BE2C (cell line): ENCODE results near the gene RUFY4.

Experiments used
- DNase-seq: peaks from one replicate; pipeline ENCODE4 v3.0.0-alpha.2; 2020
- H3K27me3 ChIP-seq: fragments of 250-450 bp; sonication (Bioruptor Pico); 2 replicates; pipeline ENCODE4 v1.5.1; 2020; ENCODE audit warnings: mild to moderate bottlenecking
- H3K36me3 ChIP-seq: fragments of 250-450 bp; sonication (Bioruptor Pico); 2 replicates; pipeline ENCODE4 v1.5.1; 2020; ENCODE audit warnings: mild to moderate bottlenecking
- H3K4me1 ChIP-seq: fragments of 250-450 bp; sonication (Bioruptor Pico); 2 replicates; pipeline ENCODE4 v1.5.1; 2020
- H3K4me3 ChIP-seq: 2 replicates; pipeline ENCODE4 v1.5.1; 2011; ENCODE audit warnings: low read depth, low read length
- H3K9me3 ChIP-seq: fragments of 250-450 bp; sonication (Bioruptor Pico); 2 replicates; pipeline ENCODE4 v1.5.1; 2020
- CTCF ChIP-seq: IDR thresholded peaks from 2 replicates; pipeline ENCODE4 v1.5.1; 2012; ENCODE audit warnings: mild to moderate bottlenecking, low read depth, low read length

RUFY4 gene

GRCh38 chr2:218022131-218022850 is 46.8 kb upstream of the RUFY4 start:
- DNase-seq = peak; percentile 4
- Histone ChIP-seq H3K4me1 (peaks cover 18% of the 10 kb centered on the region), H3K36me3 (no peaks in the 10 kb centered on the region), H3K27me3 (no peaks in the 10 kb centered on the region), H3K9me3 (no peaks in the 10 kb centered on the region), H3K4me3 (no peak overlapping the region)
- no peak for TF ChIP-seq CTCF

- Histone ChIP-seq H3K4me3 (no peak overlapping the region), H3K36me3 (no peaks in the 10 kb centered on the region), H3K9me3 (no peaks in the 10 kb centered on the region), H3K4me1 (peaks cover 11% of the 10 kb centered on the region), H3K27me3 (no peaks in the 10 kb centered on the region)
- no peak for DNase-seq
- no peak for TF ChIP-seq CTCF
These were observed 46.1 kb upstream of the RUFY4 start for GRCh38 chr2:218022851-218023530.

GRCh38 chr2:218023636-218024035 is 45.4 kb upstream of the RUFY4 start:
- H3K4me1 ChIP-seq = peaks cover 5% of the 10 kb centered on the region
- no peaks in the 10 kb centered on the region for H3K36me3 ChIP-seq
- H3K4me3 ChIP-seq = no peak overlapping the region
- DNase-seq = no peak
- H3K9me3 ChIP-seq = no peaks in the 10 kb centered on the region
- no peaks in the 10 kb centered on the region for H3K27me3 ChIP-seq
- no peak for TF ChIP-seq CTCF

- H3K9me3 ChIP-seq = no peaks in the 10 kb centered on the region
- peaks cover 5% of the 10 kb centered on the region; the same call in 1 of the 2 replicates for H3K4me1 ChIP-seq
- DNase-seq = peak; percentile 3
- no peak for TF ChIP-seq CTCF
- H3K36me3 ChIP-seq = no peaks in the 10 kb centered on the region
- H3K4me3 ChIP-seq = no peak overlapping the region
- no peaks in the 10 kb centered on the region for H3K27me3 ChIP-seq
These were observed 44.7 kb upstream of the RUFY4 start for GRCh38 chr2:218024336-218024735.

GRCh38 chr2:218024871-218025270 is 44.2 kb upstream of the RUFY4 start:
- DNase-seq = no peak
- H3K27me3 ChIP-seq = no peaks in the 10 kb centered on the region

More at GRCh38 chr2:218024871-218025270, 44.2 kb upstream of the RUFY4 start:
- Histone ChIP-seq H3K36me3 (no peaks in the 10 kb centered on the region), H3K9me3 (no peaks in the 10 kb centered on the region), H3K4me3 (no peak overlapping the region), H3K4me1 (peaks cover 5% of the 10 kb centered on the region; the same call in 1 of the 2 replicates)
- TF ChIP-seq CTCF = no peak
